NCI-H774 (cell line): ENCODE data around the gene MROH7.
A peak's percentile ranks its signal among the peaks of the same experiment; 100 is the strongest.

Experiments used
- DNase-seq: peaks from one replicate; lab custom pipeline; 2025; lab: John Stamatoyannopoulos, UW

Gene MROH7

DNA sequence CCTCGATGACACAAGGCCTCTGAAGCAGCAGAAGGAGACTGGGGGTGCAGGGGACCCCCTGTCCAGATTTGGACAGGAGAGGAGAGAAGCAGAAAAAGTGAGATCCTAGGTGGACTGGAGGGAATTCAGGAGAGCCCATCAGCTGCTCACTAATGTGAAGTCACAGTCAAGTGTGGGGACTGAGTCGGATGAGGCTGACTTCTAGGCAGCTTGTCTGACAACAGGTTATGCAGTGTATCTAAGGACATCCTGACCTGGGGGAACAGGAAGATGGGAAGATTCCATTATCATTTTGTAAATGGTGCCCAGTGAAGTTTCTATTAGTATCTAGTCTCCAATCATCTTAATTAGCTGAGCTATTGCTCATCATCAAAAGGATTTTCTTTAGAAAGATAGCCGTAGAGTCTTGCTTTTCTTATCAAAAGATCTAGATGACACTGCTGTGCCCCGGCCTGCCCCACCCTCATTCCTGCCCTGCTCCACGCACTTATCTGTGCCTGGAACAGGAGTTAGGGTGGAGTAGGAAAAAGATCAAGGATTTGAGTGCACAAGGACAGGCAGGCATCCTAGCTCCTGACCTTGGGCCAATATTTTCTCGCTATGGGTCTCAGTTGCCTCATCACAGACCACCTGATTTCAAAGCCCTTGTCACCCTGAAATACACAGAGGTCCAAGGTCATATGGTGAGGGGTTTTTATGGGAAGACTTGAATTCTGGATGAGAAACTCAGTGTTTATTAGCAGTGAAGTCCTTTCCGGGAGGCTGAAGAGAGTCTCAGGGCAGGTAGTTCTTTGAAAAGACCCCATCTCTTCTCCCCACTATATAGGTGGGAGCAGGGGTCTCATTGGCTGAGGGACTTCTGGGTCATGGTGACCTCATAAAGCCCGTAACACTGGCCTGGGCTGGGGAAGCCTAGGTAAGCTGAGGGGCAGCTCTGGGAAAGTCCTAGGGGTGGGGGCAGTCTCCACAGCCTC is at the start of gene MROH7:
Gene MROH7 (plus strand): TSS at position 924 of the 974 bp plus-strand sequence. CDS start 11,141 bp downstream, outside the sequence.
- DNase-seq: no peak

DNA sequence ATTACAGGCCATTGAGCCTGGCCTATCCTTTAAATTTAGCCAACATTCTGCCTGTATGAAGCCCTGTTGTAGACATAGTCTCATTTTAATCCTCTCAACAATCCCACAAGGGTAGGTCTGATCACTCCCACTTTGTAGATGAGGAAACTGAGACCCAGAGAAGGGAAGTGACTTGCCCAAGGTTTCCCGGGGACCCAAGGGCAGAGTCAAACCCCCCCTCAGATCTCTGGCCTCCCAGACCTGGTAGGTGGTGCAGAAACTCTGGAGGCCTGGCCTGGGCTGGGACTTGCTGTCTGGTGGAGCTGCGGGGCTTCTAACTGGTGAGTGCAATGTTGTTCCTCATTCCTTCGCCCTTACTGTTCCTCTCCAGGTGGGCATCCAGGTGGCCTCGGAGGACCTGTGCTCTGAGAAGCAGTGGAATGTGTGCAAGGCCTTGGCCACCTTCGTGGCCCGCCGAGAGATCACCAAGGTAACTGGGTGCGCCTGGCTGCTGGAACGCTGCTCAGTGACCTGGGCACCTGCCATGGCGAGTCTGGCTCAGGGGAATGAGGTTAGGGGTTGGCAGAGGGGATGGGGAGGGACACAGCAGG is 47.9 kb upstream of the MROH7 start:
- DNase-seq: no peak

DNA sequence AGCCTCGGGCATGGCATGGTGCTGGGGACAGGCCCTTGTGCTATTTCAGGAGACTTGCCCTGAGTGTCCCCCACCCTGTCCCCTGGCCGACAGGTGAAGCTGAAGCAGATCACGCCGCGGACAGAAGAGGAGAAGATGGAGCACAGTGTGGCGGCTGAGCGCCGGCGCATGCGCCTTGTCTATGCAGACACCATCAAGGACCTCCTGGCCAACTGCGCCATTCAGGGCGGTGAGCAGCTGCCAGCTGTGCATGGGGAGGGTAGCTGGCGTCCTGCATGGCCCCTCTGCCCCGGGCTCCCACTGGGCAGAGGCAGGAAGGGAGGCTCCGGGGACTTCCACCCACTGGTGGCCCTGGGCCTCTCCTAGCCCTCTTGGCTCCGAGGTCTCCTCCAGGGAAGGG is 47.1 kb upstream of the MROH7 start:
- DNase-seq: no peak

DNA sequence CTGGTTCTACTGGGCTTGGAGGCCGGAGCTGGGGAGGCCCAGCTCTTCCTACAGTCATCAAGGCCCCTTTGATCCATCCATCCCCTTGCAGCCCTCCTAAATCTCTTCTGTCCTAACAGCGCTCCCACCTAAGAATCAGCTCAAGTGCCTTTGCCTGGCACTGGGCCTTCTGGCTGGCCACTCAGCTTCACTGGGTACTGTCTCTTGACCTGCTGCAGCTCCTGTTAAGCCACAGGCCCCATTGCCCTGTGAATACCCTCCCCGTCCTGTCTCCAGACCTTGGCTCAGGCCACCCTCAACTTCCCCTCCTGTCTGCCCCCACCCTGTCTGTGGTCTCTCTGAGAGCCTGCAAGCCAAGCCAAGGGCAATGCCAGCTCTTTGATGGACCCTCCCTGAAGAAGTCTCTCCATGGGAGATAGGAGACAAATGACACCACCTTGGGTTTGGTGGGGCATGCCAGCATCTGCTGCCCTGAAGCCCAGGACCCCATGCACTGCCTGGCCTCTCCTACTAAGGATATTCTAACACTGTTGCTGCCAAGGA is 45.6 kb upstream of the MROH7 start:
- no peak for DNase-seq

DNA sequence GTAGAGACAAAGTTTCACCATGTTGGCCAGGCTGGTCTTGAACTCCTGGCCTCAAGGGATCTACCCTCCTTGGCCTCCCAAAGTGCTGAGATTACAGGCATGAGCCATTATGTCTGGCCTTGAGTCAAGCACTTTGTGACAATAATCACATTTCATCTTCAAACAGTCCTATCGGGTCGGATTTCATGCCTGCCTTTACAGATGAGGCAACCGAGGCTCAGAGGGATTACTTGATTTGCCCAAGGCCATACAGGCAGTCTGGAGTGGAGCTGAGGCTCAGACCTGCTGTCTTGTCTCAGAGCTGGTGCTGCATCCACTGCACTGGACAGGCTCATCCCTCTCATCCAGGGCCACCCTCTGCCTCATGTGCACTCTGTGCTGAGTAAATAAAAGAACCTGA is 44.8 kb upstream of the MROH7 start:
- DNase-seq: no peak

DNA sequence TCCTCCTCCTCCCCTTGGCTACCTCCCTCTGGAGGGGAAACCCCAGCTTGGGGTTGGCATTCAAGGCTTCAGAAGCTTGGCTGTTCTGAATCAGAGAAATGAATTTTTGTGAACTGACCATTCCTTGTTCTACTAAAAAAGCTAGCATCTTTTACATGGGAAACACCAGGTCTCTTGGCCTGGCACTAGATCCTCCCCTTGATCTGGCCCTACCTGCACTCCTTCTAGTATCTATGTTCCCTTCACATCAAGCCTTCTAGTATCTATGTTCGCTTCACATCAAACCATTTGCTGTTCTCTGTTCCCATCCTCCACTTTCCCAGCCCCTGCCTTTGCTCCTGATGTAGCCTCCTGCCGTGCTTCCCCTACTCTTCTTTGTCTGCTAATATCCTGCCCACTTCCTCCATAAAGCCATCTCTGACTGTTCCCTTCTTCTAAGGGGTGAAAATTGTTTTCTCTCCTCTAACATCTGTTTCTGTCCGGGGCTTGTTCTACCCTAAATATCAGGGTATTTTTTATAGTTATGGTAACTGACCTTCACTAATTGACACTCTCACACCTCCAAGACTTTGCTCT is 44.0 kb upstream of the MROH7 start:
- DNase-seq: no peak

DNA sequence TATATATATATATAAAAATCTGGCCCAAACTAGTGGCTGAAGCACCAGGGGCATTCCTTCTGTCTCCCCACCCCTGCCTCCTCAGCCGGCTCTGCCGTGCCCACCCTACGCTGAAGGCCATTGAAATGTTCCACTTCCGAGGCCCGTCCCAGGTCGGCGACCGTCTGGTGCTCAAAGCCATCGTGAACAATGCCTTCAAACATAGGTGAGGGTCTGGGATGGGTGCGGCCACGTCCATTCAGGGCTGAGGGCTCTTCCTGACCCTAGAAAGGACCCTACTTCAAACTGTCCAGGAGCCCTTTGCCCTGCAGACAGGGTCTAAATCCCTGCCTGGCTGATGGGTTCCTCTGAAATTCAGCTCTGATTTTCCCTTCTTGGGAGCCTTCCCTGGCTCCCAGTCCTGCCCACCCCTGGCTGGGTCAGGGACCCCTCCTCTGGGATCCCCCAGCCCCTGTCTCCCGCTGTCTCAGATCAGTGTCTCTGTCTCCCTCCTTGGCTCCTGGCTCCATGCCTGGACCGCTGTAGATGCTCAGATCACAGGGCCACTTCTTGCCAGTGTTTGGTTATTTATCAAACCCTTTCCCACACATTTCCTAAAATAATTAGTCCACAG is 42.3 kb upstream of the MROH7 start:
- DNase-seq: no peak

DNA sequence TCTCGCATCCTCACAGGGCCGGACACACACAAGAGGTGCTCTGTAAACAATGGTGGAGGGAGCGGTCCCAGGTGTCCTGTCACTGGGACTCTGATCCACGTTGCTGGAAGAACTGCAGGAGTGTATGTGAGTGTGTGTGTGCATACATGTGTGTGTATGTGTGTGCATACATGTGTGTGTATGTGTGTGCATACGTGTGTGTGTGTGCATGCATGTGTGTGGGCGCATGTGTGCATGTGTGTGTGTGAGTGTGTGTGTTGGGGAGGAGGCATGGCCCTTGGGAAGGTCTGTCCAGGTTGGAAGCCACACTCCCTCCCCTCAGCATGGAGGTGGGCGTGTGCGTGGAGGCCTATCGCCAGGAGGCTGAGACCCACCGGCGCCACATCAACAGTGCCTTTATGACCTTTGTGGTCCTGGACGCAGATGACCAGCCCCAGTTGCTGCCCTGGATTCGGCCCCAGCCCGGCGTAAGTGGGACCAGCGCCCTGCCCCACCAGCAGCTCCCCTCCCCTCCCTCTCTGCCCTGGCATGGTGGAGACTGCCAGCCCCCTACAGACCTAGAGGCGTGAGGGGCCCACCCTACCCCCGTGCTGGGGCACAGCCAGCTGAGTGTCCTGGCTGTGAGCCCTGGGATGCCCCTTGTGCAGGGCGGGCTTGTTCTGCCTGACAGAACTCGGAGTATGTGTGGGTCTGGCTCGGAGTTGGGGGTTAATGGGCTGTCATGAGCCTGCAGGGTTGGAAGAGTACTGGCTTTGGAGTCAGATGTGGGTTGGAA is 40.5 kb upstream of the MROH7 start:
- DNase-seq: no peak

DNA sequence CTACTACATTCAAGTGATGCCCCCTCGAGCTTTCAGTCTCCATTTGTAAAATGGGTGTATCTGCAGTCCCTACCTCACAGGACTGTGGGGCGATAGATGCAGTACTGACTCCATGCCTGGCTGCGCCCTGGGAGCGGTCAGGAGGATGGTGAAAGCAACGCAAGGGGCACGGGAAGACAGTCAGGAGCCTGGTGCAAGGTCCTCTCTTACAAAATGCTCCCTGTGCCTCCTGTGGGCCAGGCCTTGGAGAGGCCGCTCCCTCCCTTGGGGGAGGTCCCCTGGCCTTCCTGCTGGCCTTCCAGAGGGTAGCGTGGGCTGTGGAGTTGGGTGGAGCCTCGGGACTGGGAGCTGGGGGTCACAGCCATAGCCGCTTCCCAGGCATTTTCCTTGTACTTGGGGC is 39.9 kb upstream of the MROH7 start:
- DNase-seq: no peak

DNA sequence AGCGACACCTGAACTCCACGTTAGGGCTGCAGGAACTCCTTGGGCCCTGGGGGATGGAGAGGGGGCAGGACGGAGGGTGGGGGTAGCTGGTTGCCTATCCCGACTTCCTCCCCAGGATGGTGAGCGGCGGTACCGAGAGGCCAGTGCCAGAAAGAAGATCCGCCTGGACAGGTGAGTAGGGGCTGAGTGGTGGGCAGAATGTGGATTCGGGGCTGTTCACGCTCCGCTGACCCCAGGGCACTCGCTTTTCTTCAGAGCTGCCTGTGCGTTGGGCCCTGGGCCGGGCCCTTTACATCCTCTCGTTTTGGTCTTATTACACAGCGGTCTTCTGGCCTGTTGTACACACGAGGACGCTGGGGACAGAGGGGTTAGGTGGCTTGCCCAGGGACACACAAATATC is 39.0 kb upstream of the MROH7 start:
- DNase-seq: no peak

DNA sequence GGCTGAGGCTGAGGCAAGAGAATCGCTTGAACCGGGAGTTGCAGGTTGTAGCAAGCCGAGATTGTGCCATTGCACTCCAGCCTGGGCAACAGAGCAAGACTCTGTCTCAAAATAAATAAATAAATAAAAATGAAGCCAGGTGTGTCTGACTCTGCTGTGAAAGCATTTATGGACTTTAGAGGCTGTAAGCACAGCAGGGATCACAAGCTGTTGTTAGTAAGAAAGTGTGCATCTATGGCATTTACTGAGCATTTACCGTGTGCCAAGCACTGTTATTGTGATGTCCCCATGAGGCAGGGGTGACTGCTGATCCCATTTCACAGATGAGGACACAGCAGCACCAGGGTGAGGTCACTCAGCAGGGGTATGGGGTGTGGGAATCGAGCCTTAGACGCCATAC is 38.3 kb upstream of the MROH7 start:
- no peak for DNase-seq

DNA sequence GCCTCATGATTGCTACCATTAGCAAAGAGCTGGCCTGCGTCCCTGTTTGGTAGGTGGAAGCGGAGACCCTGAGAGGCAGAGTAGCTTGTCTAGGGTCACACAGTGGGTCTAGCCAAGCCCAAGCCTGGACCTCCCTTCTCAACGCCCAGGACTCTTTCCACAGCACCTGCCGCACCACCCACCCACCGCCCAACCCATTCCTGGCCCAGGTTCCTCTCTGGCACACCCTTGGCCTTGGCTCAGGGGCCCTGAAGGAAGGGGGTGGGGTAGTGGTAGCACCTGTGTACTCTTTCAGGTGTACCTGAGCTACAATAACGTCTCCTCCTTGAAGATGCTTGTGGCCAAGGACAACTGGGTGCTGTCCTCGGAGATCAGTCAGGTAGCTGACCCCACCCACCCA is 37.5 kb upstream of the MROH7 start:
- DNase-seq: no peak

DNA sequence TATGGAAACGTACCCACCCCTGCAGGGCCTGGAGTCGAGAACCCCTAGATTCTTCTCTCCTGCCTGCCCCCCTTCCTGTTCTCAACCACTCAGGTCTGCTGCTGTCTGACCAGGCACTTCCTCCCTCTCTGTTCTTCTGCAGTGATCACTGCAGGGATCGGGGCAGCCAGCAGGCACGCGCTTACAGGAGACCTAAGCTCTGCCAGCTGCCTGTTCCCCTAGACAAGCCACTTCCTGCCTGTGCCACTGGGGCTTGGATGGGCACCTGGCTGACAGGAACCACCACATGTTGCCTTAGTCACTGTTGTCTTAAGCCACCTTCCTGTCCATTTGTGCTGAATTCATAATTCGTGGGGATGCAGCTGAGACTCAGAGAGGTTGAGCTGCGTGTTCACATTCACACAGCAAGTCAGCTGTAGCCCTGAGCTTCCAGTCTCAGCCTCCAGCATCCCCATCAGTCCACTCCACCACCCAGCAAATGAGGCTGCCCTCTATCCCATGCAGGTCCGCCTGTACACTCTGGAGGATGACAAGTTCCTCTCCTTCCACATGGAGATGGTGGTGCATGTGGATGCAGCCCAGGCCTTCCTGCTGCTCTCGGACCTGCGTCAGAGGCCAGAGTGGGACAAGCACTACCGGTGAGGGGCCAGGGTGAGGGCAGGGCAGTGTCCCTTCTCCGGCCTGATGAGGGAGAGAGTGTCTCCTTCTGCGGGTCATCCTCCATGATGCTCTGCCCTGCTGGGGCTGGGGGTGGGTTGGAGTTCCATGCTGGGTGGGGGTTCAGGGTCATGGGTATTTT is 36.8 kb upstream of the MROH7 start:
- peak; percentile 30 for DNase-seq

DNA sequence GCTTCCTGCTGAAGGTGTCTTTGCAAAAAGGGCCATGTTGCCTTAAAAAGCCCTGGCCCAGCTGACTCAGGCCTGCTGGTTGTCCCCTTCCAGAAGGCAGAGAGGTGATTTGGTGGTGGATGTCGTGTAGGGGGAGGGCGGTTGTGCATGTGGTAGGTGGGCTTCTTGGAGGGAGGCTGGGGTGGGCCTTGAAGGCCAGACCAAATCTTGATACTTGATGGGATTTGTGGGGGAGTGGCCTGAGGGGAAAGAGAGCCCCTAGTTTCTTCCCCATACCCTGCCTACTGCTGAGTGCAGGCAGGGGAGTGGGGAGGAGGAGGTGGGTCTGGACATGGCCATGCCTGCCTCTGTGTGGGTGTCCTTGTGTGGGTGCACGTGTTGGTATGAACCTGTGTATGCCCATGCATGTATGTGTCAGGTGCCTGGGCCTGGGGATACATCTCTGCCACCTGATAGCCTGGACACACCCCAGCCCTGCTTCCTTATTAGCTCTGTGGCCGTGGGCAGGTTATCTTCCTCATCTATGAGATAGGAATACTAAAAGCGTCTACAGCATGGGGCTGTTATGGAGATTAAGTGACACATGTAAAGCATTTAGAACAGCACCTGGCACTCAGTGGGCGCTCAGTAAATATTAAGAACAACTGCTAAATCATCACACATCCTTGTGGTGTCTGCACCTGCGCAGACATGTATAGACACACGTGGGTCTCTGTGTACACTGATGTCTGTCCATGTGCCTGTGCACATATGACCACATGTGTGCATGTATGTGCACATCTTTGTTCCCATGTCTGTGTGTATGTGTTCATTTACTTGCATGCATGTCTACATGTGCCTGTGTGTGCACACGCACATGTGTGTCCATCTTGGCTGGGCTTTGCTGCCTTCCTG is 35.2 kb upstream of the MROH7 start:
- peak; percentile 24 for DNase-seq

DNA sequence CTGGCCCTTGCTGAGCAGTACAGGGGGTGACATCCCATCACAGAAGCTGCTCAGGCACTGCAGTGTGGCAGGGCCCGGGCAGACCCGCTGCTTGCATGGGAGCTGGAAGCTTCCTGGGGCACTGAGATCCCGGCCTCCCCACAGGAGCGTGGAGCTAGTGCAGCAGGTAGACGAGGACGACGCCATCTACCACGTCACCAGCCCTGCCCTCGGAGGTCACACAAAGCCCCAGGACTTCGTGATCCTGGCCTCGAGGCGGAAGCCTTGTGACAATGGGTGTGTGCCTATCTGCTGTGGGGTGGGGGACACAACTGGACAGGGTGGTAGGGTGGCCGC is 34.6 kb upstream of the MROH7 start:
- DNase-seq: no peak

DNA sequence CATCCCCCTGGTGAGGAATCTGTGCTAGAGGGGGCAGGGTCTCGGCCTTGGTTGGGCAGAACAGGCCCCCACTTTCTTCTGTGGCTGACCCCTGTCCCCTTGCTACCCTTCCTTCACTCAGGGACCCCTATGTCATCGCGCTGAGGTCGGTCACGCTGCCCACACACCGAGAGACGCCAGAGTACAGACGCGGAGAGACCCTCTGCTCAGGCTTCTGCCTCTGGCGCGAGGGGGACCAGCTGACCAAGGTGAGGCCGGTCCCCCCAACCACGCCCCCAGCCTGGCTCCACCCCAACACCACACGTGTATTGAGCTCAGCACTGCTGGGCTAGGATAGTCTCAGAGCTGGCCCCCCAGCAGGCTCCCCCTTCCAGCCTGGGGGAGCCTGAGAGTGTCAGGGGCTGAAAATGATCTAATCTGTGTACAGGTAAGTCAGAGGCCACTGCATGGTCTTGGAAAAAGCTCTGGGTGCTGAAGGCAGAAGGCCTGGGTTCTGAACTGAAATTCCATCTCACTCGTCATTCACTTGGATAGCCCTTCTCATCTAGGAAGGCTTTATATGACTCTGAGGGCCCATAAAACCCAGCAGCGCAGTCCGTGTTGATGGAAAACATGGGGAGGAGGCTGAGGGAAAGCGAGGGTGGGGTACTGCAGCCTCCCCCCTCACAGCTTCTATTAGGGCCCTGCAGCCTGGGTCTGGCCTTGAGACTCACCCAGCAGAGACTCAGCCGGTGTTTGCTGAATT is 33.6 kb upstream of the MROH7 start:
- DNase-seq: no peak

DNA sequence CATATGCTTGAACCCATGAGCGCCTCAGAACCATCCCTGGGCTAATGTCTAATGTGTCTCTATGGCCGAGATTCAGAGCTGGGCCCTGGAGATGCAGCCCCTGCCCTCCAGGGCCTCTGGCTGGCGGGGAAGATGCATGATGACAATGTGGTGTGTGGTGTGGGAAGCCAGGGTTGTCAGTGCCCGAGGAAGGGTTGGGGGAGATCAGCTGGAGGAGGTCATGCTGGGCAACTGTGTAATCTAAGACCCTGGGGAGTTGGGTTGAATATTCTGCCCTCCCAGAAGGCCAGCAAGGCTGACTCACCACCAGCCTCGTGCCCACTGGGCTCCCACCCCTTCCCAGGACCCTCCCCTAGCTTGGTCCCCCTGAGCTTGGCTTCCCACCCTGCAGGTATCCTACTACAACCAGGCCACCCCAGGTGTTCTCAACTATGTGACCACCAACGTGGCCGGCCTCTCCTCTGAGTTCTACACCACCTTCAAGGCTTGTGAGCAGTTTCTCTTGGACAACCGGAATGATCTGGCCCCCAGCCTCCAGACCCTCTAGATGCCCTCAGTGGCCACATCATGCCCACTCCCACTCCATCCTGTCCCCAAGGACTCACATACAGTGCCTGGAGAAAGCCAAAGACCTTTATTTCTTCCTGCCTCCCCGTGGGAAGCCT is 32.9 kb upstream of the MROH7 start:
- DNase-seq: no peak

DNA sequence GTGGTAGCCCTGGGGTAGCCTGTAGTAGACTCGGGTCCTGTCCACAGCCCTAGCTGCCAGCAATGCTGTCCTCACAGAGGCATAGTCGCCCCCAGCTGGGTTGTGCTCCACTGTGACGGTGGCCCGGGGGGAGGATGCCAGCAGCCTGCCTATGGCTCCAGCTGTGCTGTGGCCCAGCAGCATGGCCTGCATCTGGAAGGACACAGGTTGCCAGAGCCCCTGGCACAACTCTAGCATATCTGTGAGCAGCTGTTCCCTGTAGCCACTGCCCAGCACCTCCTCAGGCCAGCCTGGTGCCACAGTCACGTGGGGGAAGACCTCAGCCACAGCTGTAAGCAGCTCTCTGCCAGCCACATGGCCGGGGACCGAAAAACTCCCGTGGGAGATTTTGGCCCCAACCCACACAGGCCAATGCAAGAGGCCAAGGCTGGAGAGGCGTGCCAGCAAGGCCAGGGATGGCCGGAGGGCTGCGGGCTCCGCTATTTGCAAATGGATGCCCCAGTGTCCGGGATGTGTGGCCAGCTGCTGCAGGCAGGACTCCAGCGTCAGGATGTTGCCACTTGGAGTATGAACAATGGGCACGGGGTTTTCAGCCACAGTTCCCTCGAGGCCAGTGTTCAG is 32.2 kb upstream of the MROH7 start:
- DNase-seq: no peak
